K562 (cell line): ENCODE results near the gene RAI1. TPM values are rescaled to one million over a fixed set of nuclear protein-coding genes. Genes with fewer than 3 reads are reported as not detected.

Experiments
- ATAC-seq: fragments of 200-7000 bp; cut with Tn5 transposase; 3 replicates; pipeline ENCODE4 v1.9.1; 2020; ENCODE audit warnings: moderate library complexity
- BruUV-seq: library from RNA; stranded (reverse); fragments of 400-500 nt; replicated peaks from 2 replicates; lab custom pipeline; 2021; lab: Mats Ljungman, UMichigan
- CTCF ChIA-PET: fragments of 300-600 bp; formaldehyde crosslinking; extraction: SDS; loops from one replicate; lab custom pipeline; 2021; ENCODE audit warnings: low intra/inter-chr PET ratio; lab: Yijun Ruan, JAX
- POLR2A ChIA-PET: fragments of 300-600, 350-650 bp; sonication (Branson Sonifier 250); formaldehyde crosslinking; extraction: SDS; loops from one replicate; lab custom pipeline; 2021; ENCODE audit warnings: antibody characterized with exemption, inconsistent platforms; lab: Yijun Ruan, JAX
- DNase-seq, 4 experiments: peaks; one replicate each; pipeline versions ENCODE4 v3.0.0 to v3.0.0-alpha.2; 2011 to 2018; ENCODE audit warnings: low spot score in 3 of 4, mixed read lengths in 3 of 4; ENCODE audit errors: extremely low read depth in 1 of 4
- FAIRE-seq: peaks from 2 replicates; lab custom pipeline; 2011; peaks lifted over from hg19 to GRCh38; lab: Jason Lieb, UNC
- H2AFZ ChIP-seq: 2 replicates; pipeline ENCODE4 v1.6.0; 2011; ENCODE audit warnings: low read depth, low read length, control low read depth, inconsistent platforms
- H3K27ac ChIP-seq: fragments of 200-600 bp; 3 replicates; pipeline ENCODE4 v1.8.0; 2011; ENCODE audit warnings: low read depth, mild to moderate bottlenecking, control low read depth, inconsistent platforms, low read length, moderate library complexity, mixed read lengths; ENCODE audit errors: extremely low read depth
- H3K27me3 ChIP-seq, 2 experiments: fragments of 300-600 bp in 1 of 2; 2 replicates in 1 of 2; 3 replicates in 1 of 2; pipeline versions ENCODE4 v1.6.0 to v1.8.0; 2011; ENCODE audit warnings: inconsistent platforms in 2 of 2, low read length in 2 of 2, mild to moderate bottlenecking in 1 of 2, mixed read lengths in 1 of 2, moderate library complexity in 1 of 2; ENCODE audit not compliant: control insufficient read depth in 2 of 2, insufficient read depth in 2 of 2
- H3K36me3 ChIP-seq: fragments of 300-600 bp; 3 replicates; pipeline ENCODE4 v1.8.0; 2011; ENCODE audit warnings: mild to moderate bottlenecking, low read length, inconsistent platforms; ENCODE audit not compliant: control insufficient read depth, insufficient read depth
- H3K4me1 ChIP-seq, 2 experiments: fragments of 200-600 bp in 1 of 2; replicated peaks in 1 of 2; 2 replicates in 1 of 2; 3 replicates in 1 of 2; pipeline versions ENCODE4 v1.5.1 to v1.8.0; 2011; ENCODE audit warnings: inconsistent platforms in 2 of 2, low read length in 2 of 2, mild to moderate bottlenecking in 1 of 2, mixed read lengths in 1 of 2, moderate library complexity in 1 of 2; ENCODE audit not compliant: control insufficient read depth in 2 of 2, insufficient read depth in 2 of 2
- H3K4me2 ChIP-seq: 2 replicates; pipeline ENCODE4 v1.6.1; 2011; ENCODE audit warnings: low read length, control low read depth, inconsistent platforms, mixed read lengths; ENCODE audit not compliant: insufficient read depth
- H3K4me3 ChIP-seq: fragments of 200-600 bp; sonication (generic), shearing (Covaris generic); 2 replicates; pipeline ENCODE4 v1.5.1; 2016; ENCODE audit warnings: control low read depth, inconsistent platforms
- H3K79me2 ChIP-seq: fragments of 200-600 bp; 3 replicates; pipeline ENCODE4 v1.8.0; 2011; ENCODE audit warnings: low read length, inconsistent platforms; ENCODE audit not compliant: control insufficient read depth, insufficient read depth
- H3K9ac ChIP-seq, 2 experiments: 2 replicates each; pipeline versions ENCODE4 v1.6.0 to v1.6.1; 2011; ENCODE audit warnings: low read depth in 2 of 2, low read length in 2 of 2, control low read depth in 1 of 2, inconsistent platforms in 1 of 2, mild to moderate bottlenecking in 1 of 2, mixed read lengths in 1 of 2; ENCODE audit not compliant: insufficient read depth in 1 of 2
- H3K9me1 ChIP-seq: one replicate; pipeline ENCODE4 v1.6.0; 2011; ENCODE audit warnings: inconsistent platforms, mild to moderate bottlenecking, low read length, moderate library complexity; ENCODE audit not compliant: control insufficient read depth, insufficient read depth
- H3K9me3 ChIP-seq: replicated peaks from 2 replicates; pipeline ENCODE4 v1.5.1; 2011; ENCODE audit warnings: low read depth, low read length, inconsistent platforms; ENCODE audit not compliant: control insufficient read depth, insufficient read depth
- H4K20me1 ChIP-seq: replicated peaks from 2 replicates; pipeline ENCODE4 v1.6.1; 2011; ENCODE audit warnings: low read length, inconsistent platforms, mixed read lengths; ENCODE audit not compliant: control insufficient read depth, insufficient read depth
- ARNT ChIP-seq, 2 experiments: fragments of 450-650 bp; IDR thresholded peaks; 2 replicates each; pipeline ENCODE4 v1.6.1; 2016; ENCODE audit warnings: mild to moderate bottlenecking in 1 of 2
- CREM ChIP-seq: IDR thresholded peaks from 2 replicates; pipeline ENCODE4 v1.6.1; 2014; ENCODE audit warnings: antibody characterized with exemption, low read depth
- HNRNPUL1 ChIP-seq: fragments of 200-400 bp; formaldehyde crosslinking; IDR thresholded peaks from 2 replicates; pipeline ENCODE4 v1.6.1; 2017; ENCODE audit warnings: low read length
- MAZ ChIP-seq, 2 experiments: fragments of 450-650 bp in 1 of 2; sonication (generic) in 1 of 2; formaldehyde crosslinking; IDR thresholded peaks in 1 of 2; conservative IDR thresholded peaks in 1 of 2; 2 replicates each; pipeline versions ENCODE4 v1.4.0 to v1.5.0; 2020; ENCODE audit warnings: mild to moderate bottlenecking in 1 of 2, missing genetic modification reagents in 1 of 2
- RB1 ChIP-seq: fragments of 450-650 bp; IDR thresholded peaks from 2 replicates; pipeline ENCODE4 v1.6.1; 2017; ENCODE audit warnings: low read depth, mild to moderate bottlenecking
- RBM15 ChIP-seq: fragments of 200-400 bp; formaldehyde crosslinking; IDR thresholded peaks from 2 replicates; pipeline ENCODE4 v1.6.1; 2018; ENCODE audit warnings: mild to moderate bottlenecking, low read length, moderate library complexity; ENCODE audit not compliant: insufficient read depth
- REST ChIP-seq, 2 experiments: fragments of 450-650 bp; formaldehyde crosslinking in 1 of 2; IDR thresholded peaks; 2 replicates each; pipeline versions ENCODE4 v1.4.0 to v1.6.1; 2014 to 2020; ENCODE audit warnings: mild to moderate bottlenecking in 2 of 2, borderline replicate concordance in 1 of 2, low read depth in 1 of 2
- SMARCC2 ChIP-seq: fragments of 450-650 bp; IDR thresholded peaks from 2 replicates; pipeline ENCODE4 v1.6.1; 2017; ENCODE audit warnings: antibody characterized with exemption, moderate library complexity, mild to moderate bottlenecking, low read depth
- ZNF121 ChIP-seq: sonication (generic); formaldehyde crosslinking; conservative IDR thresholded peaks from 2 replicates; pipeline ENCODE4 v1.8.0; 2022; ENCODE audit warnings: missing genetic modification reagents
- ZNF586 ChIP-seq: fragments of 450-650 bp; formaldehyde crosslinking; conservative IDR thresholded peaks from 2 replicates; pipeline ENCODE4 v1.4.0; 2020; ENCODE audit warnings: mild to moderate bottlenecking, moderate library complexity
- ZNF707 ChIP-seq: fragments of 250-450 bp; sonication (Bioruptor Pico); conservative IDR thresholded peaks from 2 replicates; pipeline ENCODE4 v1.8.0; 2022; ENCODE audit warnings: inconsistent platforms, mild to moderate bottlenecking, moderate library complexity
- WGBS: fragments of 100-300 bp; shearing (Covaris generic); methylation state at CpG from one replicate; pipeline ENCODE4 v1.1.6; 2016; ENCODE audit warnings: low coverage, mixed read lengths; ENCODE audit not compliant: insufficient coverage; ENCODE audit errors: missing lambda C conversion rate; 5-methylcytosine and 5-hydroxymethylcytosine counted together
- in situ Hi-C: fragments of 300-500 bp; cut with MboI; formaldehyde crosslinking; loops from 4 replicates; pipeline ENCODE4 v1.15.0; 2018; ENCODE audit warnings: inconsistent platforms, mixed read lengths
- intact Hi-C: fragments of 100-400 bp; cut with micrococcal nuclease; formaldehyde crosslinking; loops from 2 replicates; pipeline ENCODE4 v1.14.2; 2022
- polyA plus RNA-seq, 8 experiments: library from polyadenylated mRNA; depleted of rRNA in 4 of 8; stranded (reverse) in 5 of 8; unstranded in 3 of 8; fragments of >200 nt; fragmentation: Nextera tagmentation in 2 of 8; fragmentation: Illumina TruSeq in 1 of 8; extraction: Ambion mirVana in 2 of 8; extraction: Trizol in 1 of 8; gene quantifications; 2 replicates each; pipeline versions ENCODE4 v1.2.1 to v1.2.3, GENCODE V29; 2011 to 2014; ENCODE audit warnings: inconsistent platforms in 1 of 8, missing spikeins in 1 of 8
- total RNA-seq, 7 experiments: library from RNA; depleted of rRNA in 6 of 7; stranded (reverse); fragments of >200 nt in 6 of 7; fragmentation: Illumina TruSeq in 2 of 7; extraction: Trizol in 2 of 7; gene quantifications; 2 replicates each; pipeline versions ENCODE4 v1.2.1 to v1.2.3, GENCODE V29; 2011 to 2021; ENCODE audit warnings: low replicate concordance in 1 of 7
- TF ChIP-seq, protein P1 (sequence below): sonication (generic); formaldehyde crosslinking; IDR thresholded peaks from 2 replicates; pipeline ENCODE4 v1.8.0; 2022; ENCODE audit warnings: missing genetic modification reagents, mild to moderate bottlenecking, moderate library complexity, borderline replicate concordance

Gene RAI1
- total and polyA plus RNA-seq, 9 of the 15 experiments (the other 6 are each of a cell fraction or from before 2014, with no cell fraction given): 0.68 to 19.9 (median 5.5) TPM

DNA sequence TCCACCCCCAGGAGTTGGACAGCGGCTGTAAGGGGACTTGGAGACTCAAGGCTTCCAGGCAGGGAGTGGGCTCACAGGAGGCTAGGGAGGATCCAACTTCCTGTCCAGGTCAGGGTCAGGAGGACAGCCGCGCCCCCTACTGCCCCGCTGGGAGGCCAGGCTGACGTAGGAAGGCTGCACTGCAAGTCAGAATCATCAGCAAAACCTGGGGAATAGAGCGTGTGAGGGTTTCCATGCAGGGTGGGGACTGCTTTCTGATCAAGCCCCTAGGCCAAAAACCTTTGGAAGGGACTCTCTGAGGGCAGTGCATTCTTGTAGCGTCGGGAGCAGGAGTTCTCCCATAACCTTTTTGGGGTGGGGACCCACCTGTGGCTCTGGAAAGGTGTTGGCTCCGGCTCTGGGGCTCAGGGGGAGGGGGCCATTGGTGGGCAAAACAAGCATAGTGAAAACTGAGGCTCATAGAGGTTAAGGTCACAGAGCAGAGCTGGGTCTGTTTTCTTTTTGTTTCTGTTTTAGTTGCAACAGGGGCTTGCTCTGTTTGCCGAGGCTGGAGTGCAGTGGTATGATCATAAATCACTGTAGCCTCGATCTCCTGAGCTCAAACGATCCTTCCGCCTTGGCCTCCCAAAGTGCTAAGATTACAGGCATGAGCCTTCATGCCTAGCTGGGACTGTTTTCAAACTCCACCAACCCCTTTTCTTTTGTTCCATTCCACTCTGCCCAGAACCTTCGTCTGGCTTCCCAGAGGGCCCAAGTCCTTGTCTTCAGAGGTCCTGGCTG is 22.1 kb downstream of the RAI1 start:
- peak overlapping the region in 1 of 2 experiments; percentile 61; a peak in 2 of 4 replicates for H3K9ac ChIP-seq
- intact Hi-C loops: no loop called here
- no peaks in the 10 kb centered on the region for H3K36me3 ChIP-seq
- peaks cover 54% of the 10 kb centered on the region for H3K79me2 ChIP-seq
- peak; percentile 69 for FAIRE-seq
- H2AFZ ChIP-seq: no peak overlapping the region
- peaks cover 11 to 22% of the 10 kb centered on the region in 2 experiments; a peak in 4 of 5 replicates for H3K4me1 ChIP-seq
- no peak overlapping the region for H3K4me3 ChIP-seq
- BruUV-seq: no TSS peak
- POLR2A ChIA-PET: interaction anchor here (0.9 kb wide), 1 partner anchor 9 kb away, joined by 5 read pairs; no protein-coding TSS in a partner anchor
- CTCF ChIA-PET: no interaction called here
- peak; percentile 95 for ATAC-seq
- peak overlapping the region; percentile 62; the same call in 1 of the 2 replicates for H3K4me2 ChIP-seq
- in situ Hi-C loops: no loop called here
- H3K9me3 ChIP-seq: no peaks in the 10 kb centered on the region
- peaks cover 2% of the 10 kb centered on the region for H3K9me1 ChIP-seq
- H3K27ac ChIP-seq: peak overlapping the region; percentile 56; the same call in 2 of the 3 replicates
- peak; percentile 47 to 68 (median 59) for DNase-seq
- no peaks in the 10 kb centered on the region for H3K27me3 ChIP-seq
- peaks cover 11% of the 10 kb centered on the region; the same call in 1 of the 2 replicates for H4K20me1 ChIP-seq
- WGBS: 46% methylated on average over 11 of the region's 14 CpGs
- TF ChIP-seq CREM (peak; percentile 87), ZNF121 (CRISPR knock-in tag) (peak; percentile 62; the same call in 1 of the 2 replicates), REST (IDR thresholded peaks at IDR 0.05; ENCODE audit: borderline replicate concordance) (peak; percentile 64), REST (CRISPR knock-in tag; IDR thresholded peaks at IDR 0.05; ENCODE audit: low read depth) (no peak), SMARCC2 (no peak), ZNF586 (CRISPR knock-in tag) (no peak), ZNF707 (CRISPR knock-in tag) (no peak), ARNT (IDR thresholded peaks at IDR 0.05) (no peak), RBM15 (no peak), HNRNPUL1 (no peak), RB1 (peak; percentile 16; the same call in 1 of the 2 replicates), MAZ (CRISPR knock-in tag; conservative IDR thresholded peaks at IDR 0.05 in 1 of 2, IDR thresholded peaks at IDR 0.05 in 1 of 2) (0 out of 4 replicates have a peak, but pooled peaks of 1 of the 2 experiments have one; percentile 13)
- TF ChIP-seq, protein P1, sequence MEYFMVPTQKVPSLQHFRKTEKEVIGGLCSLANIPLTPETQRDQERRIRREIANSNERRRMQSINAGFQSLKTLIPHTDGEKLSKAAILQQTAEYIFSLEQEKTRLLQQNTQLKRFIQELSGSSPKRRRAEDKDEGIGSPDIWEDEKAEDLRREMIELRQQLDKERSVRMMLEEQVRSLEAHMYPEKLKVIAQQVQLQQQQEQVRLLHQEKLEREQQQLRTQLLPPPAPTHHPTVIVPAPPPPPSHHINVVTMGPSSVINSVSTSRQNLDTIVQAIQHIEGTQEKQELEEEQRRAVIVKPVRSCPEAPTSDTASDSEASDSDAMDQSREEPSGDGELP (CRISPR knock-in tag): peak; percentile 40; the same call in 1 of the 2 replicates
